HEK293 (cell line): ENCODE results near the gene PEX16.

Experiments used
- GFI1B ChIP-seq: fragments of 450-650 bp; formaldehyde crosslinking; IDR thresholded peaks from 2 replicates; pipeline ENCODE4 v1.5.1; 2016; ENCODE audit warnings: missing biosample characterization, missing genetic modification characterization
- GLIS2 ChIP-seq: fragments of 450-650 bp; formaldehyde crosslinking; IDR thresholded peaks from 2 replicates; pipeline ENCODE4 v1.5.1; 2016; ENCODE audit warnings: missing biosample characterization, missing genetic modification characterization
- ZNF174 ChIP-seq: fragments of 450-650 bp; formaldehyde crosslinking; IDR thresholded peaks from 2 replicates; pipeline ENCODE4 v1.5.0; 2017; ENCODE audit warnings: missing biosample characterization, mild to moderate bottlenecking, missing genetic modification characterization
- ZNF175 ChIP-seq: fragments of 450-650 bp; formaldehyde crosslinking; IDR thresholded peaks from 2 replicates; pipeline ENCODE4 v1.5.1; 2016; ENCODE audit warnings: missing biosample characterization, missing genetic modification characterization
- ZNF274 ChIP-seq, 2 experiments: fragments of 200-500 bp in 1 of 2; fragments of 450-650 bp in 1 of 2; sonication (Bioruptor generic) in 1 of 2; formaldehyde crosslinking in 1 of 2; IDR thresholded peaks; 2 replicates each; pipeline versions ENCODE4 v1.5.1 to v1.6.1; 2014 to 2016; ENCODE audit warnings: borderline replicate concordance in 1 of 2, inconsistent platforms in 1 of 2, low read length in 1 of 2, missing biosample characterization in 1 of 2, missing genetic modification characterization in 1 of 2
- ZNF660 ChIP-seq: fragments of 450-650 bp; IDR thresholded peaks from 2 replicates; pipeline ENCODE4 v1.5.1; 2018; ENCODE audit warnings: missing biosample characterization, mild to moderate bottlenecking, missing genetic modification characterization

- TF ChIP-seq GLIS2 (tag by site-specific recombination), result no peak
- no peak for TF ChIP-seq ZNF274 (IDR thresholded peaks at IDR 0.05; ENCODE audit: low read length)
- TF ChIP-seq ZNF274 (tag by site-specific recombination; IDR thresholded peaks at IDR 0.05; ENCODE audit: borderline replicate concordance), result no peak
- no peak for TF ChIP-seq ZNF174 (tag by site-specific recombination)
- no peak for TF ChIP-seq GFI1B (tag by site-specific recombination)
- no peak for TF ChIP-seq ZNF660 (tag by site-specific recombination)
- TF ChIP-seq ZNF175 (tag by site-specific recombination), result no peak
These were observed 13.3 kb downstream of the PEX16 start for GRCh38 chr11:45904309-45904915.
